GM18499 (cell line): ENCODE results near the gene ZNF287.

ENCODE experiments used
- ATAC-seq: cut with Tn5 transposase; IDR thresholded peaks from one replicate; pipeline ENCODE4 v1.9.1; 2021; ENCODE audit warnings: moderate number of reproducible peaks; ENCODE audit not compliant: insufficient read depth, unreplicated experiment

ZNF287 gene

GRCh38 chr17:16517477-16517876 lies 51.5 kb downstream of the ZNF287 start:
- no peak for ATAC-seq

- ATAC-seq, result no peak
Observed at GRCh38 chr17:16516594-16517051, 52.4 kb downstream of the ZNF287 start.

GRCh38 chr17:16515933-16516332 lies 53.1 kb downstream of the ZNF287 start:
- no peak for ATAC-seq

GRCh38 chr17:16513873-16514272 lies 55.1 kb downstream of the ZNF287 start:
- ATAC-seq, result no peak

GRCh38 chr17:16512011-16512410 lies 57.0 kb downstream of the ZNF287 start:
- ATAC-seq, result no peak

- ATAC-seq, result no peak
Observed at GRCh38 chr17:16511593-16511992, 57.4 kb downstream of the ZNF287 start.

- ATAC-seq, result no peak
Observed at GRCh38 chr17:16507918-16508533, 61.0 kb downstream of the ZNF287 start.

GRCh38 chr17:16506188-16506587 lies 62.8 kb downstream of the ZNF287 start:
- no peak for ATAC-seq

- ATAC-seq, result no peak
Observed at GRCh38 chr17:16504984-16505383, 64.0 kb downstream of the ZNF287 start.
